ENCODE results near the gene CCNG2.

- no peak for TF ChIP-seq EP300 (IDR thresholded peaks at IDR 0.05)
- no peak for TF ChIP-seq POLR2A (IDR thresholded peaks at IDR 0.05)
- no peak for TF ChIP-seq CTCF (IDR thresholded peaks at IDR 0.05)
- no peak for TF ChIP-seq POLR2AphosphoS5 (IDR thresholded peaks at IDR 0.05)
These were observed 39.9 kb downstream of the CCNG2 start for GRCh38 chr4:77196866-77197265.
